GM19468 (cell line): ENCODE results near the gene AMPD2.
"Not testable (repeated sequence)": the region's sequence is repeated elsewhere in the genome, so short reads cannot be mapped to it uniquely, and the experiment has no call there.

ENCODE experiments used
- ATAC-seq: cut with Tn5 transposase; IDR thresholded peaks from one replicate; pipeline ENCODE4 v1.9.1; 2021; ENCODE audit warnings: mild to moderate bottlenecking, moderate library complexity, moderate number of reproducible peaks; ENCODE audit not compliant: unreplicated experiment; ENCODE audit errors: extremely low read depth

The AMPD2 gene

DNA sequence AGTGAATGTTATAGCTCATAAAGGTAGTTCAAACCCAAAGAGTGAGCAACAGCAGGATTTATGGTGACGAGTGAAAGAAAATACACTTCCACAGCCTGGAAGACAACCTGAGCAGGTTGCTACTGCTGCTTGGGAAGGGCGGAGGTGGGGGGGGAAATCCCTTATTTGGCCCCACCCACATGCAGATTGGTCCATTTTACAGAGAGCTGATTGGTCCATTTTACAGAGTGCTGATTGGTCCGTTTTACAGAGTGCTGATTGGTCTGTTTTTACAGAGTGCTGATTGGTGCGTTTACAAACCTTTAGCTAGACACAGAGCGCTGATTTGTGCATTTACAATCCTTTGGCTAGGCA lies 50.3 kb downstream of the AMPD2 start:
- not testable (repeated sequence) for ATAC-seq

DNA sequence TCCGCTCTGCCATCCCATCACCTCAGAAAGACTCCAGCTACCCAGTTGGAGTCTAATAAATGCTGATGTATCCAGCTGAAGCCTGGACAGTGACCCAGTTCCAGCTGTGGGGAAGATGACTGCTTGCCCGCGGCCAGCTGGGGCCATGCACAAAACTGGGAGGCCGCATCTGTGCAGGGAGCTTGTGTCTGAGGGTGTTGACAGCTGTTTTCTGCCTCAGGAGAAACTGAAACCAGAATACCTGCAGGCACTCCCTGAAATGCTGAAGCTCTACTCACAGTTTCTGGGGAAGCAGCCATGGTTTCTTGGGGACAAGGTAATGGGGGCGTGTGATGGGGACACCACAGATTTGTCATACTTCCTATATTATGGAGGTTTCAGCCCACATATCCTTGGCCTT lies 51.4 kb downstream of the AMPD2 start:
- ATAC-seq: no peak

DNA sequence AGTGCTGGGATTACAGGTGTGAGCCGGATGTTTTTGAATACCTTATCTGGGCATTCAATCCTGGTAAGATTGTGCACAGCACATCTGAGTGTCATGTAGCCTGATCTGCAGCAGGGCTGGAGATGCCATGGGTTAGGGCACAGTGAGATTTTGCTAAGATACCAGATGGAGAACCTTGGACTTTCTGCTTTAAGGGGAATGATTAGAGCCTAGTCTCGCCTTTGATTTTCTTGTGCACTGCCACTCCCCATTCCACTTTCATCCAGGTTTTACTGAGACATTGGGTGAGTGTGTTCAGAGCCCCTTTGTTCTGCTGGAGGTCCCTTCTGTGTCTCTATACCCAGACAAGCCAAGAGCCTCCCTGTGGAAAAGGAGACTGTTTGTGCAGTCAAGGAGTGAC lies 54.2 kb downstream of the AMPD2 start:
- ATAC-seq: not testable (repeated sequence)

DNA sequence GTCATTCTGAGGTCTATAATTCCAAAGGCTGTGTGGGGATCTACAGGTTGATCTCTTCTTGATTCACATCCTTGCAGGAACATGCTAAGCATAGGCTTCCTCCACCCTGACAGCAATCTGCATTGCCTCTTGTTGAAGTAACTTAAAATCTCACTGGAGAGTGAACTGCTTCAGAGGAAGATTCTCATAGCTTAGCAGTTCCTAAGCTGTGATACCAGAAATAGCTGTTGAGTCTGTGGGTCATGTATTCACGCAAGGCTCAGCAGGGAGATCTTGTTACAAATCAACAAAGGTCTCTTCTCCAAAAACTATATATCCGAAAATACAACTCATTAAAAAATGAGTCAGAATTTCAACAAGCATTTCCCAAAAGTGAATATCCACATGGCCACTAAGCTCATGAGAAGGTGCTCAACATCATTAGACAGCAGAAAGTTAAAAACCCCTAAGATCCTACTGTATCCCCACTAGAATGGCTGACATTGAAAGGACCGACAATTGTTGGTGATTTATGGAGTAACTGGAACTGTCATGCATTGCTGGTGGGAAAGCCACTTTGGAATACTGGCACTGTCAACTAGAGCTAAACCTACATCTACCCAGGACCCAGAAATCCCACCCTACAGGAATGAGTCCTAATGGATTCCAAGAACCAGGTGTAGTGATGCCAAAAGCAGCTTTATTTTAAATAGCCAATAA lies 57.2 kb downstream of the AMPD2 start:
- not testable (repeated sequence) for ATAC-seq

DNA sequence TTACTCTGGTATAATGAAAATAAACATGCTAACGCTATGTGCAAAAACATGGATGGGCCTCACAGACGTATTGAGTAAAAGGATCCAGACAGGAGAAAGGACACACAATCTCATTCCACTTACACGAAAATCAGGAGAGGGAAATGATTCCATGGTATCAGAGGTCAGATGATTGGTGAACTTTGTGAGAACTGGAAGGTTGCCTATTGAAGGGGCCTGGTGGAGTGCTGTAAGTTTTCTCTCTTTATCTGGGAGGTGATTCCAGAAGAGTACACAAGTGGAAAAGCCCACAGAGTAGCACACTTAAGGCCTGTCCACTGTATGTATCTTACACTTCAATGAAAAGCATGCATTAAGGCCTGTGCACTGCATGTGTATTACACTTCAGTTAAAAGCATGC lies 57.8 kb downstream of the AMPD2 start:
- ATAC-seq: no peak

DNA sequence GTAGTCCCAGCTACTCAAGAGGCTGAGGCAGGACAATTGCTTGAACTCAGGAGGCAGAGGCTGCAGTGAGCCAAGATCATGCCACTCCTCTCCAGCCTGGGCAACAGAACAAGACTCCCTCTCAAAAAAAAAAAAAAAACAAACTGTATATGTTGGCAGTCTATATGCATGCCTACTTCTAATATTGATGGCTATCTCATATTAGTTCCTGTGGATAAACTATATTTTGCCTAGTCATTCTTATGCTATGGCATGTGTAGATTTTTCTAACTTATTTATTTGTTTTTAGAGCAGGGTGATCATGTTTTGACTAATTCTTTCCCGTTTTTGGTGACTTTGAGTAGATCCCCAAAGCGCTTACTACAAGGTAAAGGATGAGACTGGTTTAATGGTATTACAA lies 59.0 kb downstream of the AMPD2 start:
- ATAC-seq: not testable (repeated sequence)
